GM19035 (cell line): ENCODE data around the gene FAF1.
"Not testable (repeated sequence)": the region's sequence is repeated elsewhere in the genome, so short reads cannot be mapped to it uniquely, and the experiment has no call there.

ENCODE experiments used
- ATAC-seq: cut with Tn5 transposase; IDR thresholded peaks from one replicate; pipeline ENCODE4 v1.9.1; 2021; ENCODE audit not compliant: unreplicated experiment

The FAF1 gene

DNA sequence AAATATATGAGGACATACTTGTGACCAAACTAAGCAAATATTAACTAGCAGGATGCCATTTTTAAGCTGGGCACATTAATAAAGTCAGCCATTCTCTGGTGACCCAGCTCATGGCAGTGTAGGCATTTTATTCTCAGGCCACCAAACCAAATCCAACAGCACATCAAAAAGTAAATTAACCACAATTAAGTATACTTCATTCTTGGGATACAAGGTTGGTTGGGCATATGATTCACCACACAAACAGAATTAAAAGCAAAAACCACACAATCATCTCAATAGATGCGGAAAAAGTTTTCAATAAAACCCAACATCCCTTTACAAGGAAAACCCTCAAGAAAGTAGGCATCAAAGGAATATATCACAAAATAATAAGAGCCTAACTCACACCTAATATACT is 101.3 kb downstream of the FAF1 start:
- no peak for ATAC-seq

DNA sequence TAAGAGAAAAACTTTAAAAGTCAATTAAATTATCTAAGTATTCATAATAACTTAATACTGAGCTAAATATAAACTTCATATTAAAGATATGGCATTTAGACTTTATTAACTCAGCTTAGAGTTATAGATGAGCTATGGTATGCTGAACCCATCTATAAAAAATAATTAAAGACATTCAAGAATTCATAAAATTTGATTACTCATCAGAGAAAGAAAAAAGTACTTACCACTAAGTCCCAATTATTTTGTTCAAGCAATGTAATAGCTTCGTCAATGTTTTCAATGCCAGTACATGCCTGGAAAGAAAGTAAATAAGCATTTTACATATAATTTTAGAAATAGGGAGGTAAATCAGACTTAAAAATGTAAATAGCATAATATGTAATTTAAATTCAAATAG is 102.4 kb downstream of the FAF1 start:
- ATAC-seq: no peak

DNA sequence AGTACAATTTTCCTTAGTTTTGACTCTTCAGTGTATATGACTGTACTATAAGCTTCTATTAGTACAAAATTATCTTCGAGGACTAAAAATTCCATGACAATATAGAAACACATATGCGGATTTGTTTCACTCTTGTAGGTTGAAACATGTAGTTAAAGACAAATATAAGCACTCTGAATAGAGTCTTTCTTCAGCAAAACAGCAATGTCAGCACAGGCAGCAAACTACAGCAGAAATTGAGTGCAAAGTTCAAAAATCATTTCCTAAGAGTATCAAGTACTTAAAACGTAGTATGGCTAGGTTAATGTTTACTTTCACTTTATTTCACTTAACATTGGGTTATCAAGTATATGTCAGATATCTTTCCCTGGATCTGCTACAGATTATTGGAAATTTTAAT is 106.7 kb downstream of the FAF1 start:
- no peak for ATAC-seq

DNA sequence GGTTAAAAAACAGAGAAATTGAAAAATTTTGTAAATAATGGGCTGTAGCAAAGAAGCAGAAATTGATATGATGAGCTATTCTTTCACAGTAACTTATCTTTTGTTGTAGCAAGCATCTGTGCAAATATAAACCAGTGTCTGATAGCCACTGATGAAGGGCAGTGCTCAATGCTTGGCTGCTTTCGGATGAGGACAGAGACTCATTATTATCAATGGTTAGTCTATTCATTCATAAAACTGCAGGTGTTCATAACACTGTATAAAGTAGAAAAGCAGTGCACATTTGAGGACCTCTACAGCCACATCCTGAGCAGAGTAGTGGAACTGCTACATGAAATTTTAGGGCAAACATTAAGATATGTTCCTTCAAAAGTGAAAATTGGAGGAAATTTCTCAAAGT is 107.2 kb downstream of the FAF1 start:
- ATAC-seq: no peak

DNA sequence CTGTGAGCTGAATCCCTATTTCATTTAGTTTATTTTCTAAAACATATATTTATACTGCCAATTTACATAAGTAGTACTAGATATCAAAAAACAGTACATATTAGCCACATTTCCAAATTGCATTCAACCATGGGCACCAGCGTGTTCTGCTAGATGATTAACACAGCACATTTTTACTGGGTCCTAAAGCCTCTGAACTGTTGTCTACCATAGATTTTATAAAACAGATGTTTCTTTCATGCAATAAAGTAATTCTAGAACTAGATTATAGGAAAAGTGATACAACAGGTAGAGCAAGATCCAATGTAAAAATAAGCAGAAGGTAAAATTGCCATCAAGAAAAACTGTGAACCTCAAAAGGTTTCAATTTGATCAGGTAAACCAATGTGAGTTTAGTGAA is 108.6 kb downstream of the FAF1 start:
- no peak for ATAC-seq

DNA sequence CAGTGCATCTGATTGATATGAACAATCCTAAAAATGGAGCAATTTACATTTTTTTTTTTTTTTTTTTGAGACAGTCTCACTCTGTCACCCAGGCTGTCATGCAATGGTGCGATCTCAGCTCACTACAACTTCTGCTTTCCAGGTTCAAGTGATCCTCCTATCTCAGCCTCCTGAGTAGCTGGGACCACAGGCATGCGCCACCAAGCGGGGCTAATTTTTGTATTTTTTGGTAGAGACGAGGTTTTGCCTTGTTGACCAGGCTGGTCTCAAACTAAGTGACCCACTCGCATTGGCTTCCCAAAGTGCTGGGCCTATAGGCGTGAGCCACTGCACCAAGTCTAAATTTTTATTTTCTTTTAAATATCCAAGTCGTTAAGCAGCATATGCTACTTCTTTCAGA is 109.0 kb downstream of the FAF1 start:
- no peak for ATAC-seq

DNA sequence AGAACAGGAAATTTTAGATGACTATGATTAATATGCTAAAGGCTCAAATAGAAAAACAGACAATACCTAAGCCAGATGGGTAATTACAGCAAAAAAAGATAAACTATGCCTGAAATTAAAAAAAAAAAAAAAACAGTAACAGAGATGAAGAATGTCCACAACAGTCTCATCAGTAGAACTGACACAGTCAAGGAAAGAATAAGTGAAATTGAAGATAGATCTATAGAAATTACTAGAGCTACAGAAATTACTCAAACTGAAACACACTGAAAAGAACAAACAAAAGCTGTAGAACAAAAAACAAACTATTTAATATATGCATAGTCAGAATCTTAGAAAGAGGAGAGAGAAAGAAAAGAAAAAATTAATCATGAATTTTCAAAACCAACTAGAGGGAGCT is 112.8 kb downstream of the FAF1 start:
- no peak for ATAC-seq

DNA sequence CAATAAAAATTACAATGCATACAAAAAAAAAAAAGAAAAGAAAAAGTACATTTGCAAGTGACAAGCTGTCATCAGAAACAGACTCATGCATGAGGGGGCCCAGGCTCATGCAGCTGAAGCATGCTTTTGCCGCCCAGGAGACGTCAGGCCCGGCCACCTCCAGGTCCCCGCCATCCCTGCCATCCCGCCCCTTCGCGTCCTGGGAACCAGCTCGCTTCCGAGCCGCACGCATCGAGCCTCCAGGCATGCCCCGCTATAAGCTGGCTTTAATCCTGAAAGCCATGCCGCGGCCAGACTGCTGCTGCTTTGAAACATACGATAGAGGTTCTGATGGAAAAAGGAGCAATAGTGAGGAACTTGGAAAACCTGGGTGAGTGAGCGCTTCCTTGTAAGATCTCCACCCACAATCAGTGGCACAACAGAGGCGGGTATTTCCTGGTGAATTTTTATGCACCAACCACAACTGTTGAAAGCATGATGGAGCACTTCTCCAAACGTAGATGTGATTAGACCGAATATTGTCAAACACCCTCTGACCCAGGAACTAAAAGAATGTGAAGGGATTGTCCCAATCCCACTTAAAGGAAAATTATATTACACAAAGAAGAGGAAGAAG is 113.7 kb downstream of the FAF1 start:
- ATAC-seq: no peak

DNA sequence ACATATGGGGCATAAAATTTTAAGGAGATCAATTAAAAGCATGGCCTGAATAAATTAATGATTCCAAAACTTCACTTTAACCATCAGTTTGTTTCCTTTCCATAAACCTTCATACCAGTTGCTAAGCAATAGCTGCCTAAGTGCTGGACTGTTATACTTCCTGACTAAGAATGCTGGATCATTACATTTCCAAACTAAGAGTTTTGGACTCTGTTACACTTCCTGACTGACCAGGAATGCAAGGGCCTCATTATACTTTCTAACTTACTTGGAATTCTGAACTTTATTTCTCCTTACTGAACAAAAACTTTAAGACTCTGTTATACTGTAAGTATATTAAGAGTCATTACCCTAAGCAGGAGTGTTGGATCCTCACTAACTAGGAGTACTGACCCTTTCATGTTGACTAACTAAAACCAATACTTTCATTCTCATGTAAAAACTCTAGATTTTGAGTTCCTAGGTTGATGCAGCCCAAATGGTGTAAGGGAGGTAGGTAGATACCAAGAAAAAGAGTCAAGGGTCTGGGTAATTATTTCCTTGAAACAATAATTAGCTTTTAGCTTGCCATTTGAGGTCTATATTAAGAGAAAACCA is 118.2 kb downstream of the FAF1 start:
- ATAC-seq: no peak

DNA sequence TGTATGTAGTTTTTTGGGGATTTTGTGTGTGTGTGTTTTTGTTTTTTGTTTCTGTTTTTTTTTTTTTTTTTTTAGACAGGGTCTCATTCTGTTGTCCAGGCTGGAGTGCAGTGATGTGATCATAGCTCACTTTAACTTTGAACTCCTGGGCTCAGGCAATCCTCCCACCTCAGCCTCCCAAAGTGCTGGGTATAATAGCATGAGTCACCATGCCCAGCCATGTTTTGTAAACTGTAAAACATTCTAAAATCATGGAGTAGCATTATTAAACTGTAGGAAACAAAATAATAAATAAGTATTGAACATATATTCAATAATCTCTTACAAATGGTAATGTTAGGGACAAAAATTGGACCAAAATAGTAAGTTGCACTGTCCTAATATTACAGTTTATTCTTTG is 124.0 kb downstream of the FAF1 start:
- no peak for ATAC-seq

DNA sequence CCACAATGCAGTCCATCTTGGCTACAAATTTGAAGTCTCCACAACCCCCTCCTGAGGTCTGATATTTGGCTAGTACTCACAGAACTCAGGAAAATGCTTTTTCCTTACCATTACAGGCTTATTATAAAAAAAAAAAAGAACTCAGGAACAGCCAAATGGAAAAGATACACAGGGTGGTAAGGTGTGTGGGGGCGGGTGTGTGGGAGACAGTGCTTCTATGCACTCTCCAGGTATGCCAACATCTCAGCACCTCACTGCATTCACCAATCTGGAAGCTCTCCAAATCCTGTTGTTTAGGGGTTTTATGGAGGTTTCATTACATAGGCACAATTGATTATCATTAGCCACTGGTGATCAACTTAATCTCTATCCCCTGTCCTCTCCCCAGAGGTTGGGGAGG is 126.9 kb downstream of the FAF1 start:
- no peak for ATAC-seq

DNA sequence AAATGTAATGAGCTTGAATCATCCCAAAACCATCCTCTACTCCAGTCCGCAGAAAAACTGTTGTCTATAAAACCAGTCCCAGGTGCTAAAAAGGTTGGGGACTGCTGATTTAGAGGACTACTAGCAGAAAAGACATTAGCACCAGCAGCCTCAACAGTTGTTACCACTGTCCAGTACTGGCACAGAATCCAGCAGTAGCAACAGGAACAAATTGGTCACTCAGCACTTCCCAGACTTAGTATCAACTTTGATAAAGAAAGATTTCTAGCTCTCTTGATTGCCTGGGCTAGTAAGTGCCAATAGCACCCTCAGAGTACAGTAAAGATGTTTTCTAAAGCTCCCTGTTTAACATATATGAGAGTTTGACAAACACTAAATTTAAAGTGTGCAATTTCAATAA is 127.9 kb downstream of the FAF1 start:
- ATAC-seq: no peak

DNA sequence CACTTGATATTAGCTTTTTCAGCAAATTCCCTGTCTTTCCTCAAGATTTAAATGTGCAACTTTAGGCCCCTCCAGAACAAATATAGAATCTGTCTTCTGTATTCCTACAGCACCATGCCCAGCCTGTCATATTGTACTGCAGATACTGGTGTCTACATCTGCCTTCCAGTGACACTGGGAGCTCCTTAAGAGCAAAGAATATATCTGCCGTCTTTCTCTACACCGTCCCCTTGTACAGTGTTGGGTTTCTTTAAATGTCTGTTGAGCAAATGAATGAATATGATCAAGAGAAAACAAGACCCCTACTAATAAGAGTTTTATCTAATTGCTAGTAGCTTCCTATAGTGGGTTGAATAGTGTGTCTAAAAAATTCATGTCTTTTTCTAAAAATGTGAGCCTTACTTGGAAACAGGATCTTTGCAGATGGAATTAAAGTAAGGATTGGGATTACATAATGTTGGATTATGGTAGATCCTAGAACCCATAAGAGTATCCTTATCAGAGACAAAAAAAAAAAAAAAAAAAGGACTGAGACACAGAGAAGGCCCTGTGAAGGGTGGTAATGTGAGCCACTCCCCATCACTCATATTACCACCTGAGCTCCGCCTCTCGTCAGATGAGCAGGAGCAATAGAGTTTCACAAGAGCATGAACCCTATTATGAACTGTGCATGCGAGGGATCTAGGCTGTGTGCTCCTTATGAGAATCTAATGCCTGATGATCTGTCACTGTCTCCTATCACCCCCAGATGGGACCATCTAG is 128.6 kb downstream of the FAF1 start:
- no peak for ATAC-seq

DNA sequence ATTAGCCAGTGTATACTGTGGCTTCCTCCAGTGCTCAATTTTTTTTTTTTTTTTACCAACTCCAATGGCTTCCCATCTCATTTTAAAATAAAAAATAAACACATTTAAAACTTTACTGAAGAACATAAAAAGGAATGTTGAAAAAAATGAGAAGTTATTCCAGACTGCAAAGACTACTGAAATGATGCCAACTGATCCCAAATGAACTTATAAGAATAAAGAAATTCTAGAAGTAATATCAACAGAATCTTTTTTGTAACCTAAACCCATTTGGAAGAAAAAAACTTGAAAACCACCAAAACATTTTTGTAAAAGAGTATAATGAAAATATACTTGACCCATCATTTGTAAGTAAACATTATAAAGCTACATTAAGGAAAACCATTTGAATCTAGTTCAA is 129.4 kb downstream of the FAF1 start:
- no peak for ATAC-seq

DNA sequence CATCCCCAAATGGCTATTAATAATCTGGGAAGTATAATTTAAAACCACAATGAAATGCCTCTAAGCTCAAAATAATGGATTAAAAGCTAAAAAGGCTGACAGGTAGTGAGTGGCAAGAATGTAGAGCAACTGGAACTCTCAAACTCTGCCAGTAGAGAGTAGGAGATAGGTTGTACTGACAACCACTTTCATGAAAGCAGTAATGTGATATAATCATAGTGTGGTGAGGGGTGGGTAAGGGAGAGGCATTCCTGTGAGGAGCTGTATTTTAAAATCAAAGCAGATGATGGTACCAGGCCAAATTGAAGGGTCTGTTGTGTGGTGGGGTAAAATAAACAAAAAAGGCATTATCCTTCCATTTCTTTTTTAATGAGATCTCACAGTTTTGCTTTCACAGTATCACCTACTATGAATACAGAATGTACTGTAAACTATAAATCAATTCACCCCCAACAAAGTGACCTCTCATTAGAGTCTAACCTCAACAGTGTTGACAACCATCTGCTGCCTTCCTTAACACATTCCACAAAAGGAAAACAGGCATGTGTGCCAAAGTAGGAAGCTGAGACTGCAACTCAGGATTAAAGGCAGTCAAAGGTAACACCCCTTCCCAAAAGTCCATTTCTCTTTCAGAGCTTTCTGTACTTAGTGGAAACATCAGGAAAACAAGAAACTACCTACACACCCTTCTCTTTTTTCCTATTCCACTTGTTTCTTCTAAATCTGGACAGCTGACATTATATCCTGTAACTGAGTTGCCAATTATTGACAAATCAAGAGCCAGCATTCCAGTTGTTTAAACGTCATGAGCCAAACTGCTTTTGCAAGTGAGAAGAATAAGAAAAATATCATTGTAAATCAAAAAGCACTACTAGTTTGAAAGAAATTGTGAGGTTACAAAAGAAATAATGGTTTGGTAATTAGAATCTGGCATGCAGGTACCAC is 130.8 kb downstream of the FAF1 start:
- no peak for ATAC-seq

DNA sequence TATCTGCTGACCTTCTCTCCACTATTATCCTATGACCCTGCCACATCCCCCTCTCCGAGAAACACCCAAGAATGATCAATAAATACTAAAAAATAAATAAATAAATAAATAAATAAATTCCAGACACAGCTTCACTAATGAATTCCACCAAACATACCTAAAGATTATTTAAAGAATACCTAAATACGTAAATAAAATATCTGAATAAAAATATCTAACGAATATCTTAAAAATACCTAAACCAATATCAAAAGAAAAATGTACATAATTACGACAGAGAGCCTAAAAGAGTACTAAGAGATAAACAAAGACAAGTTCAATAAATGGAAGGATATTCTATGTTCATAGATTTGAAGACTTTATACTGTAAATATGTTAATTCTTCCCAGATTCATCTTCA is 132.5 kb downstream of the FAF1 start:
- no peak for ATAC-seq

DNA sequence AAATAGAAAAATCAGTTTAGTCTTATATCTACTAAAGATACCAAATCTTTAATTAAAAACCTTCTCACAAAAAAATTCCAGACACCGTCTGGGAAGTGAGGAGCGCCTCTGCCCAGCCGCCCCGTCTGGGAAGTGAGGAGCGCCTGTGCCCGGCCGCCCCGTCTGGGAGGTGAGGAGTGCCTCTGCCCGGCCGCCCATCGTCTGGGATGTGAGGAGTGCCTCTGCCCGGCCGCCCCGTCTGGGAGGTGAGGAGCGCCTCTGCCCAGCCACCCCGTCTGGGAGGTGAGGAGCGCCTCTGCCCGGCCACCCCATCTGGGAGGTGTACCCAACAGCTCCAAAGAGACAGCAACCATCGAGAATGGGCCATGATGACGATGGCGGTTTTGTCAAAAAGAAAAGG is 133.3 kb downstream of the FAF1 start:
- not testable (repeated sequence) for ATAC-seq

DNA sequence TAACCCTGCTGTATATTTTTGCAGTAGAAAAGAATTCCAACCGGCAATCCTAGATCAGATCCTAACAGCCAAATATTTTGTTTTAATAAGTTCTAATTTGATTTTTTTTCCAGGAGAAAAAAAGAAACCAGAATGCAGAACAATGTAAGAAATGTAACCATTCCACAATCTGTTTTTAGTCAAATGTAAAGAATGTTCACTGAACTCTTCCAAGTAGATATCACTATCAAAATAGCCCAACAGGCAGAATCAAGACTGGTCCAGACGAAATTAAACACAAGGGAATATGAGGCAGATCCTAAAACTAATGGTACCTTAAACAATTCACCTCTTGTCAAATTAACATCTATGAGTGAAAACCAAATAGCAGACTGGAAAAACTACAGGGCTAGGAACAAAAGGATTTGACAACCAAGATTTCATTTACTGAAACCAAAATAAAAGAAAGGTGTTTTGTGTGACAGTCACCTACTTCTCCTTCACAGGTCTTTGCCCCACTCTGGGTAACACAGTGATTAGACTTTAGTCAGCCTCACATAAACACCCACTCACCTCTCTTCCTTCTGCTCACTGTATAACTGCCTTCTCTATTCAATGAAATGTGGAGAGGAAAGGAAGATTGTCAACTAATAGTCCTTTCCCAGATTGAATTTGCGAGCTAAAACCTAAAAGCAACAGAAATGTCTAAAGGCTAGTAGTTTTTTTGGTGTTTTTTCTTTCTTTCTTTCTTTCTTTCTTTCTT is 137.9 kb downstream of the FAF1 start:
- no peak for ATAC-seq

DNA sequence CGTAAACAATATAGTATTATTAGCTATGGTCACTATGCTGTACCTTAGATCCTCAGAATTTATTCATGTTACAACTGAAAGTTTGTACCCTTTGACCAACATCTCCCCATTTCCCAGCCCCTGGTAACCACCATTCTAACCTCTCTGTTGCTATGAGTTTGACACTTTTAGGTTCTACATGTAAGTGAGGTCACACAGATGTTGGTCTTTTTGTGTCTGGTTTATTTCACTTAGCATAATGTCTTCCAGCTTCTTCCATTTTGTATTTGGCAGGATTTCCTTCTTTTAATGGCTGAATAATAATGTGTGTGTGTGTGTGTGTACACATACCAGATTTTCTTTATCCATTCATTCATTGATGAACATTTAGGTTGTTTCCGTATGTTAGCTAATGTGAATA is 139.5 kb downstream of the FAF1 start:
- ATAC-seq: no peak

DNA sequence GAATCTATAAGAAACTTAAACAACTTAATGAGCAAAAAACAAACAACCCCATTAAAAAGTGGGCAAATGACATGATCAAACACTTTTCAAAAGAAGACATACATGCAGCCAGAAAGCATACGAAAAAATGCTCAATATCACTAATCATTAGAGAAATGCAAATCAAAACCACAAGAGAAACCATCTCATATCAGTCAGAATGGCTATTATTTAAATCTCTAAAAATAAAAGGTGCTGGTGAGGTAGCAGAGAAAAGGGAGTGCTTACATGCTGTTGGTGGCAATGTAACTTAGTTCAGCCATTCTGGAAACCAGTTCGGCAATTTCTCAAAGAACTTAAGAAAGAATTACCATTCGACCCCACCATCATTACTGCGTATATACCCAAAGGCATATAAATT is 147.7 kb downstream of the FAF1 start:
- ATAC-seq: no peak

DNA sequence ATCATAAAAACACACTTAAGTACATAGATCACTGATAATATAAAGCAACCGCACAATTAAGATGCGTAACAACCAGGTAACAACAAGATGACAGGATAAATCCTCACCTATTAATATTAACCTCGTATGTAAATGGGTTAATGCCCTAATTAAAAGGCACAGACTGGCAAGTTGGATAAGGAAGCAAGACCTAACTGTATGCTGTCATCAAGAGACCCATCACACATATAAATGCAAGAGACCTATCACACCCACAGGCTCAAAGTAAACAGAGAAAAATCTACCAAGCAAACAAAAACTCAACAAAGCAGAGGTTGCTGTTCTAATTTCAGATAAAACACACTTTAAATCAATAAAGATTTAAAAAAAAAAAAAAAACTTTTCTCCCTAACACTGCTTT is 151.8 kb downstream of the FAF1 start:
- ATAC-seq: no peak
